HG03520 (cell line): ENCODE measurements around the gene SLC45A2.

Source experiments
- ATAC-seq: cut with Tn5 transposase; IDR thresholded peaks from one replicate; pipeline ENCODE4 v1.9.1; 2021; ENCODE audit warnings: mild to moderate bottlenecking, moderate library complexity; ENCODE audit not compliant: unreplicated experiment

SLC45A2 gene

DNA sequence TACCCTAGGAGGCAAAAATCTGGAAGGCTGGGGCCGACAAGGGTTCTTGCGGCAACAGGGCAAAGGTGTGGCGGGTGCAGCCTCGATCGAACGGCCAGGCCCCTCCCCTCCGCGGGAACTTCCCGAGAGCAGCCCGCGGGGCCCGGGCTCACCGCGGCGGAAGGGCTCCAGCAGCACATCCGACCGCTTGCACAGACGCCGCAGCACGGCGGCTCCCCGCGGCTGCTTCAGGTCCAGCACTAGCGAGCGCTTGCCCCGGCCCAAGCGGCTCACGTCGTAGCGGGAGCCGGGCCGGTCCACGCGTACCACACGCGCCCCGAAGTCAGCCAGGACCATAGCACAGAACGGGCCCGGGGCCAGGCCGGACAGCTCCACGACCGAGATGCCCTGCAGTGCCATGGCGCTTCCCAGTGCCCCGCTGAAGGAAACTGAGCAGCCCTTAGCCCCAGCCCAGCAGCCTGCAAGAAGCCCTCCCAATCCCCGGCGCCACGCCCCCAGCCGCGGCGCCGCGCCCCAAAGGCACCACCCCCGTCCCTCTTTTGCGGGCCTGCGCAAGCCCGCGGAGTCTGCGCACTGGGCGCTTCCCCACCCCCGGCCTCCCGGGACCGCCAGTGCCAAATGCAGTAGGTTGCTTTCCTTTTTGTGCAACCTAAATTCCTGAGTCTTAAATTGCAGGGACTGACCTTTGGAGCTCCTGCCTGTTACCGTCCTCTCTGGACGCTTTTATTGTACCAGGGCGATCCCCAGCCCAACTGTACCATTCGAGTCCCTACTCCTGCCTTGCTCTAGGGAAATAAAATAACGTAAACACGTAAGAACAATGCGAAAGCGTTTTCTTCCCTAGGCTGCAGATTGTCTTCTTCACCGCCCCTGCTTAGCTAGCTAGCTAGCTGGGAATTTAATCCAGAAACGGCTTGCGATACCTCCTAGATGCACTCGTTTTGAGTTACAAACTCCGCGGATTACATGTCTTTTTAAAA is 23.4 kb upstream of the SLC45A2 start, which contains the start of gene AMACR:
Gene AMACR, minus strand, starts transcription at position 430 of the 980 bp plus-strand sequence. Its CDS starts 31 bp downstream, at position 399.
- peak; percentile 88 for ATAC-seq

DNA sequence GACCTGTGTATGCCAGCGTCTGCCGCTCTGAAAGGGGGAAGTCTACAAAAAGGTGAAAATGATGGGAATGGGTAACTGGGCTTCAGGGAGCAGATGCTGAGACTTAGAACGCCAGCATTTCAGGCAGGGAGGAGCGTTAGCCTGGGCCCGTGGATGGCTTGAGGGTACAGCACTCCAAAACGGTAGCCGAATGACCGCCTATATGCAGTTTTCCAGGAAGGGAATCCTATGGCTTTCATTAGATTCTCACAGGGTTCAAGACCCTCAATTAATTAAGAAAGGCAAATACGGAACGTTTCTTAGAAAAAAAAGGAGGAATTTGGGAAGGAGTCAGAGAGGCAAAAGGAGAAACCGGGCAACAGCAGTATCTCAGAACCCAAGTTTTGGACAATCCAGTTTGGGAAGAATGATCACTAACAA is 22.7 kb upstream of the SLC45A2 start:
- no peak for ATAC-seq

DNA sequence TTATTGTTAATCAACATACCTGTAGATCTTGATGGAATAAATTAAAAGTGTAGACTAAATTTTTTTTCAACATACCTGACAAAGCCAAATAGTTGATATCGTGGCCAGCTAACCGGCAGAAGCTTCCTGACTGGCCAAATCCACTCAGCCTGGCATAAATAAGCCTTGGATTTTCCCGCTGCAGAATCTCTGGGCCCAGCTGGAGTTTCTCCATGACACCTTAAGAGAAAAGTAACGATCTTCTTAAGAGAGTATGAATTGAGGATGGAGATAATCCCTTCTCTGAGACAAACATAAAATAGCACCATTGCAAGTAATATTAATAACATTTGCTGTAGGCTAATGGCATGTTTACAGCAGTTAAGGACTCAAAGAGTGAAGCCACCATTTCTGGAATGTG is 21.2 kb upstream of the SLC45A2 start:
- no peak for ATAC-seq

DNA sequence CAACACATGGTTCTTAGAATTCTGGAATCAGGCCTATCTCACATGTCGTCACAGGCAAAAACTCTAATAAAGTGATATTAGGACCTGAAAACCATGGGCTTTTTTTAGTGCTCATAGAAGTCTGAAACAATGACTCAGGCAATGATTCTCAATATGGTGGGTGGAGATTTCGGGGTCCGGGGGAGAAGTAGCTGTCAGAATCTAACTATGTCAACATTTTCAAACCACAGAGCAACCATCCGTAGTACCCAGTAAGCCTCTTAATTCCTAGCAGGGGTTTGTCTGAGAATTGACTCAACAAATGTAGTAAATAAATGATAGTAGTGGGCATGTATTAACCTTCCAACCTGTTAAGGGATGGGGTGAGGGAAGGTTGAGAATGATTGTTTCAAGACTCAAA is 20.7 kb upstream of the SLC45A2 start:
- ATAC-seq, result no peak

DNA sequence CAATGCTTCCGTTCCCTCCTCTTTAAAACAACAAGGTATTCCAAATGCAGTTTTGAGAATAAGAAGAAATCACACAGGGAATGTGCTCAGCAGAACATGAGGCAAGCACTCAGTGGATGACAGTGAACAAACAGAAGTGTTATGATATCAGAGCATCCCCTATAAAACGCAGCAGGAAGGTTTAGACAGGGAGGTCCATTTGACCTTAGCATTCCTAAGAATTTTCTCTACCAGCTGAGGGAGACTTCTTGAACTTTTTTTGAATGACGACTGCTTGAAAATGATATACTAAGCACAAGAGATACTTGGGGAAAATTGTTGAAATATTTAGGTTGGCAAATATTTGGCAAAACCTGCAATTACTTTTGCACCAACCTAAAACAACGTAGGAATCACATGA is 19.4 kb upstream of the SLC45A2 start:
- no peak for ATAC-seq

DNA sequence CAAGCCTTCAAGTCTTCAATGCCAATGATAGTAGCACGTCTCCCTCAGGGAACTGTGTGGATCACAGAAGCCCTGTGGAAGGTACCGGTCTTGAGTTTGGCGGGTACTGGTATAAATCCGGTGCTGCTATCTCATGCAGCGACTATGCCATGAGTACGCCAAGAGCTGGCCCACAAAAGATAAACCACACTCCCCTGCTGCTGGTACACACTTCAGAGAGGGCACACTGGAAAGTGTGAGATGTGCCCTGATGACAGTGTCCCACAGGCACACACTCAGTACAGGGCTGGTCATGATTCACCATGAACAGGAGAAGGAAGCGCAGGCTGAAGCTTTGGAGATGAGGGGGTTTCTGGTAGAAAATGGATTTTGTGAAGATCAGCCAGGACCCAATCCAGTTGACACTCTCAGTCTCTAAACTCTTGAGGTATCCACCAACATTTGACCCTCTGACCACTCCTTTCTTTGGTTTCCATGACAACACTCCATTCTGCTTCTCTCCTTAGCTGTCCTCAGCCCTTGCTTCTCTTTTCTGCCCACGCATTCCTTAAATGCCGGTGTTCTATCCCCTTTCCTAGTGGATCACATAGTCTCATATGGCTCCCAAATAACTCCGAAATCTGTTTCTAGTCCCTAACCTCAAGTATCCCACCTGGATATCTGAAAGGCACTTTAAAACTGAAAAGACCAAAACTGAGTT is 18.3 kb upstream of the SLC45A2 start:
- no peak for ATAC-seq

DNA sequence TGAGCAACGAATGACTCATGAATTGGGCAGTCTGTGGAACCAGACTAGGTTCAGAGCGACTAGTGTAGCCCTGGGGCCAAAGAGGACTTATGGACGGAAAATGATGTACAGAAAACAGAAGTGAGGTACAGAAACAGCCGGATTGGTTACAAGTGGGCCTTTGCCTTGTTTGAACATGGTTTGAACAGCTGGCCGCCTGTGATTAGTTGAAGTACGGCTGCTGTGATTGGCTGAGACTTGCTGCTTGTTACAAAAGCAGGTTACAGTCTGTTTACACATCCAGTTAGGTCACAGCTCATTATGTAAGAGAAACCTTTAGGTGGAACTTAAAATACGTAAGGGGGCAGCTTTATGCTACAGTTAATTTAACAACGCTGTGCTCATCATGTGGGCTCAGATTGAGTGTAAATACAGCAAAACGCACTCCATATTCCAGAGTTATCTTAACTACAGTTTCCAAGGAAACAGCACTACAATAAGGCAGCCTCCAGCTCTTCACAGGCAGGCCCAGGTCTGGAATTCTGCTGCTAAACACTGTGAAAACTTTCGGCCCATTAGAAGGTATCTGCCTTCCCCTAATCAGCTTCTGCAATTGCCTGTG is 16.8 kb upstream of the SLC45A2 start:
- no peak for ATAC-seq

DNA sequence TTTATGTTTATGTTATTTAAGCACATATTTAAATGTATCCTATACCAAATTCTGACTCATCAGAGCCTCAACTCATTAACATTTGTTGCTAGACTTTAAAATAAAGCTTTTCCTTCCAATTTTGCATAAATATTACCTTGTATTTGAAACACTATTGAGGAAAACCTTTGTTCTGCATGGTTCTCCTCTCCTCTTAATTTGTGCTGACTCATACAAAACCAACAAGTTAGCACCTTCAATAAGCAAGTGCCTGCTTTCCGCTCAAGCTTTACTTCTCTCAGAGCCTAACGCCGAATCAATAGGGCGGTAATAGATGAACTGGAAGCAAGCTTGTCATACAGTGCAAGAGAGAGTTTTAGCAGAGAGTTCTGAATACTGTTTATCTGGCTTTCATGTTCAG is 15.5 kb upstream of the SLC45A2 start:
- no peak for ATAC-seq

DNA sequence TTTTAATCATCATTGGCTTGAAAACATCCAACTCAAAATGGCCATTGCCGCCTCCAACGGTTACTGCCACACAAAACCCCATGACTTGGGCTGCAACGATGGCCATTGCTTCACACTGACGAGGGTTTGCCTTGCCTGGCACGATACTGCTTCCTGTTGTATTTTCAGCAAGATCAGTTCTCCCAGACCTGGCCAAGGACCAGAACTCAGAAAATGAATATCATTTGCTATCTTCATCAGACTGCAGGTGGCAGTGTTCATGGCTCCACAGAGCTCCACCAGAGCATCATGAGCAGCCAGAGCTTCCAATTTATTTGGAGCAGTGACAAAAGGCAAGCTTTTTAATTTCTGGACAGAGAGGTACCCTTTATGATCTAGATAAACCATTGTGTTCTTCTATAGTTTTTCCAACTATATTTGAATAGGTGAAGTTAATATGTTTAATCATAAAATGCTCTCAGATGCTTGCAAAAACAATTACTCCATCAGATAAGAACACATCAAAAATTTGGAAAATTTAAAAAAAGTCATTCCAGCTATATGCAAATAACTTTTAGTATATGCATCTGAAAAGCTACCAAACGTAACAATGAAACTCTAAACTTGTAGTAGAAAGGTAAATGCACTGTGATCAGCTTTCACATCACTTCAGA is 13.0 kb upstream of the SLC45A2 start:
- ATAC-seq, result no peak

DNA sequence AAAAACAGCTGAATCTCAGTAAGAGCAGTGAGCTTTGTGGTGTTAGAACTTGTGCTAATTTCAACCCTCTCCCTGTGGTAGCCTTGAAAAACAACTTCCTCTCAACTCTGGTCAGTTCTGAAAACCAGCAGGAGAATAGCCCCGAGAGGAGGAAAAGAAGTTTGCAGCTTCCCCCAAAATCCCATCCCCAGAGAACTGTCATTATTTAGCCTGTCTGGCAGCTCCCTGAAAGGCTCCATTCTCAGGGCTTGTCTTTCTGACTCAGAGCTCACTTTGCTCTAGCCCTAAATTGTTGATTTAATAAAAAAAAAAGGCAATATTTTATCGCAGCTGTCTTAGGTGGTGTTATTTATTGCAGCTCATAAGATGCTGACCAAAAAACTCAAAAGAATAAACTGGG is 11.4 kb upstream of the SLC45A2 start:
- no peak for ATAC-seq

DNA sequence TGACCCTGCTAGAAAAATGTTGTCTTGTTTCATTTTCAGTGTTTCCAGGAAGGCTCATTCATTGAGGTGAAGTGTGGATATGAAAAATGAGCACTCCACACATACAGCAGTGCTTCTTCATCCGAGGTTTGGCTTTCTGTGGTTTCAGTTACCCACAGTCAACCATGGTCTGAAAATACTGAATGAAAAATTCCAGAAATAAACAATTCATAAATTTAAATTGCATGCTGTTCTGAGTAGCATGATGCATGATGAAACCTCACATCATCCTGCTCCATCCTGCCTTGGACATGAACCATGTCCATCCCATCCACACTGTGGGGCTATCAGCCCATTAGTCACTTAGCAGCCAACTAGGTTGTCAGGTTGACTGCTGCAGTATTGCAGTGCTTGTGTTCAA is 10.4 kb upstream of the SLC45A2 start:
- no peak for ATAC-seq

DNA sequence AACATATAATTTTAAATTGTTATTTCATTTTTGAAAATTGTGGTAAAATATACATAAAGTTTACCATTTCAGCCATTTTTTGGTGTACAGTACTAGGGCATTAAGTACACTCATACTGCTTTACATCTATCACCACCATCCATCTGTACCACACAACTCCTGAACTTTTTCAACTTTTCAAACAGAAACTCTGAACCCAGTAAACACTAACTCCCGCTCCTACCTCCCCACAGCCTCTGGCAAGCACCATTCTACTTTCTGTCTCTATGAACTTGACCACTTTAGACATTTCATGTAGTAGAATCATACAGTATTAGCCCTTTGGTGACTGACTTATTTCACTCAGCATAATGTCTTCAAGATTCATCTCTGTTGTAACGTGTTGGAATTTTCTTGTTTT is 8.4 kb upstream of the SLC45A2 start:
- no peak for ATAC-seq

DNA sequence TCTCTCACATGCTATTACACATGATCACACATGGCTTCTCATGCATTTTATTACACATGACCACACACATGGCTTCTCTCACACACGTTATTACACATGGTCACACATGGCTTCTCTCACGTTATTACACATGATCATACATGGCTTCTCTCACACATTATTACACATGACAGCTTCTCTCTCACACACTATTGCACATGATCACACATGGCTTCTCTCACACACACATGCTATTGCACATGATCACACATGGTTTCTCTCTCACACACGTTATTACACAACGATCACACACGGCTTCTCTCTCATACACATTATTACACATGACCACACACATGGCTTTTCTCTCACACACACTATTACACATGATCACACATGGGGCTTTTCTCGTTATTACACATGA is 954 bp upstream of the SLC45A2 start:
- ATAC-seq, result no peak

DNA sequence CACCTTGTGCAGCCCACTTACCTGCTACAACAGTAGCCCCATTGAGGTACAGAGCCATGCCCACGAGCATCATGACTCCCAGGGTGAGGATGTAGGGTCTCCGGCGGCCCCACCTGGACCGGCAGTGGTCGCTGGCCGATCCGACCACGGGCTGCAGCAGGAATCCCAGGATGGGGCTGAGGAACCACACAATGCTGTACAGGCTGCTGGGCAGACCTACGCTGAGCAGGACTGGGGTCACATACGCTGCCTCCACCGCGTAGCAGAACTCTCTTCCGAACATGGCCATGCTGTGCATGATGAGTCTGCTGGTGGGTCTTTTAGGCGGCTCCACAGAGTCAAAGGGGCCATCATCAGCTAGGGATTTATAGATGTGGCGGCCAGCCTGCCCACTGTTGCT is 315 bp downstream of the SLC45A2 start:
- ATAC-seq, result no peak

DNA sequence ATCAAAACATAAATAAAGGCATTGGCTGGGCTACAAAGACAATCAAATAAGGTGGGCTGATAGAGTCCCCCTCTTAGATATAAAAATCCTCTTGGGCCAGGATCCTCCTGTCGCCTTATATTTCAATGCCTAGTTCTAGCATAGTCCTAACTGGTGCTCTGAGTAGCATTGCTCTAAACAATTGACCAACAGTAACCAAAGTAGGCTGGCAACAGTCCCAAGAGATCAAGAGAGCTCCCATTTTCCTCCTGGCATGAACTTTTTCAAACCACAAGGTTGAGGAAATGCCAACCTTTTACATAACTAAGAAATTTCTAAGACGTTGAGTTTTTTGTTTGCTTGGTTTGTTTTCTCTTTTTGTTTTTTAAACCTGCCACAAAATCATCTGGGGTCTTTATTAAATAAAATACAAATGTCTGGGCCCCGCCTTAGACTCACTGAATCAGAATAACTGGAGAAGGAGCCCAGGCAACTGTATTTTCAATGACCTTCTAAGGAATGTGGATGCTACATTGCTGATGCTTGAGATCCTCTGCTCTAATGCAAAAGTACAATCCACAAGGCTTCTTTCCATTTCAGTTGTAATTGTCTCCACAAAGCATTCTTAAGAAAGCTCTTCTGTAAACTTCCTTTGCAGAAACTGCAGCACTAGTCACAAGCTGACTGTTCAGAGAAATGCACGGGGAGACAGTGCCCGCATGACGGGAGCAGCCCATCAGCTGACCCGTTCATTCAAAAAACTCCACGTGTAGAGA is 2.9 kb downstream of the SLC45A2 start:
- ATAC-seq, result no peak

DNA sequence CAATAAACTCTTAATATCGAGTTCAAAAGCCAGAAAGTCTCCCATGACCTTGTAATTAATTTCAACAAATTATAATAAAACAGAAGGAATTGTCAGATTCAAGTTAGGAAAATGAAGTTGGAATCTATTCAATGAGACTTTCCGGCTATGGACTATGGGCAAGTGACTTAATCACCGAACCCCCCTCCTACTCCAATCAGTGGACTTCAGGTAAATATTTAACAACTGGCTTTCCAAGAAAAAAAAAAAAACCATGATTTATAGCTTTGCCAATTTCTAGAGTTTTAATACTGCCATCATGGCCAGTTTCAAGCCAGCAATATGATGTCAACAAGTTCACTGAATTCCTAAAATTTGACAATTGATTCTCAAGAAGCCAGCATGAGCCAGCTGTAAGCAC is 4.5 kb downstream of the SLC45A2 start:
- no peak for ATAC-seq

DNA sequence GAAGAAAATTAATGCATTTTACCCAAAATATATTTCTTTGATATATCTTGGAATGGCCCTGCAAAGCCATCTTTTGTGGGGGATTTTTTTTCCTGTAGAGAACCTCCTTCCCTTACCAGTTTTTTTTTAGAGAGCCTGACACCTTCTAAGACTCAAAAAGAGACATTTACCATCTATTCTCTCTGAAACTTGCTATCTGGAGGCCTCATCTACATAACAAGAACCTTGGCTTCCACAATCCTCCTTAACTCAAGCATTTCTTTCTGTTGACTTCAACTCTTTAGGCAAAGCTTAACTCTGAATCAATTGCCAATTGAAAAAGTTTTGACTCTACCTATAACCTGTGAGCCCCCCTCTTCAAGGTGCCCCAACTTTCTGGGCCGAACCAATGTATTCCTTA is 6.2 kb downstream of the SLC45A2 start:
- ATAC-seq, result no peak

DNA sequence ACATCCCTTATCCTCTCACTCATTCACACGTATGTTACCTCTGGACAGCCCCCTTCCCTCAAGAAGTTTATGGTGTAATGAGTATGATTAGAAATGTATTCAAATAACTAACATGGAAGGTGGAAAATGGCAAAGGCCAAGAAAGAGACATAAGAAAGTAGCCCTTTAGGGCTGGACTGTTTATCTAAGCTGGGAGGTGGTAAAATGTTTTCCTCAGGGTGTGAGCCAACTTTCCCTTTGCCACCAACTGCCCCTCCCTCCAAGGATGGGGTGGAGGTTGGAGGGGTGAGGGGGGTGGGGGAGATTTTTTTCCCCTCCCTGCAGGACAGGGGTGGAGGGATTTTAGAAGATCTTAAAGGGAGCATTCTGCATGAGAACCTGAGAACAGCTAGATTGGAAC is 8.2 kb downstream of the SLC45A2 start:
- ATAC-seq, result no peak

DNA sequence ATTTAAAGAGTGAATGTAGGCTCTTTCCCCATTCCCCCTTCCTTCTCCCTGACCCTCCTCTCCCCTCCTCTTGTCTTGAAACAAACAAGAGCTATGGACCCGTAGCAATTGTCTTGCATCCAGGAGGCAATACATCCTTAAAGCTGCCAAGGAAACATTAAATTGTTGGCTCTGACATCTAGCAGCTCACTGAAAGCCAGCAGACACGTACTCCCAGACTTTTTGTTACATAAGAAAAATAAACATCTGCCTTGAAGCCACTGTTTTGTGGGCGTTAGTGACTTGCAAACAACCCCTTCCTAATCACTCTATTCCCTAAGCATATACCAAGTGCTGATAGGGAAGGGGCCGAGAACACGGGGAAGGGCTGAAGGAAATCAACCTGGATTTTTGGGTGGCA is 8.6 kb downstream of the SLC45A2 start:
- no peak for ATAC-seq

DNA sequence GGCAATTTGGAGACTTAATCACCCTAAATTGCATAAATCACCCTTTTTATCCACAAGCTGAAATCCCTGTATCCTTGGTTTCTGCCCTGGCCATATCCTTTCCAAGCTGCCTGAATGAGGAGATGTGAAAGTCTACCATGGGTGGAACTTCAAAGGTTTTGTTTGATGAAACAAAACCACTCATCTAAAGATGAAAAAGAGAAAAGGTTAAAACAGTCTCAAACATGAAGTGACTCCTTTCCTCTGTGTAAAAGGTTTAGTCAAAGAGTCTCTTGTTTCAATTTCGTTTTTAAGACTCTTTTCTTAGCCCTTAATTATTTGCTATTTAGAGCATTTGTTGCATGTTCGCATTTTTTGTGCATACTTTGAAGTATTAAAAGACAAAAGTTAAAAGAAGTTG is 11.2 kb downstream of the SLC45A2 start:
- ATAC-seq, result peak; percentile 57
